HG02885 (cell line): ENCODE measurements around the gene HIC1.

ENCODE experiments used
- ATAC-seq: cut with Tn5 transposase; IDR thresholded peaks from one replicate; pipeline ENCODE4 v1.9.1; 2021; ENCODE audit warnings: mild to moderate bottlenecking; ENCODE audit not compliant: unreplicated experiment, poor library complexity

The HIC1 gene

DNA sequence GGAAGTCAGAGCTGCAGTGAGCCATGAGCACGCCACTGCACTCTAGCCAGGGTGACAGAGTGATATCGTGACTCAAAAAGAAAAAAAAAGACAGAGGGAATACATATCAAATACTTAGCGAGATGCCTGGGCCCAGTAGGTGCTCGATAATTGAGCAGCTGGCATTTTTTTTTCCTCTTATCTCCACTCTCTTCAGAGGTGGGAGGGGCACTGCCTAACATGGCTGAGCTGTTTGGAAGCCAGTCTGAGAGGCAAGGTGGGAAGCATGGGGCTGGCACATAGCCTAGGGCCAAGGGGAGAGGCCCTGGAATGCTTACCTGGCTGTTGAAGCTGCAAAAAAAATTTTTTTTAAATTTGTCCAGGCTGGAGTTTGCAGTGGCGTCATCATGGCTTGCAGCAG lies 38.4 kb downstream of the HIC1 start:
- no peak for ATAC-seq

DNA sequence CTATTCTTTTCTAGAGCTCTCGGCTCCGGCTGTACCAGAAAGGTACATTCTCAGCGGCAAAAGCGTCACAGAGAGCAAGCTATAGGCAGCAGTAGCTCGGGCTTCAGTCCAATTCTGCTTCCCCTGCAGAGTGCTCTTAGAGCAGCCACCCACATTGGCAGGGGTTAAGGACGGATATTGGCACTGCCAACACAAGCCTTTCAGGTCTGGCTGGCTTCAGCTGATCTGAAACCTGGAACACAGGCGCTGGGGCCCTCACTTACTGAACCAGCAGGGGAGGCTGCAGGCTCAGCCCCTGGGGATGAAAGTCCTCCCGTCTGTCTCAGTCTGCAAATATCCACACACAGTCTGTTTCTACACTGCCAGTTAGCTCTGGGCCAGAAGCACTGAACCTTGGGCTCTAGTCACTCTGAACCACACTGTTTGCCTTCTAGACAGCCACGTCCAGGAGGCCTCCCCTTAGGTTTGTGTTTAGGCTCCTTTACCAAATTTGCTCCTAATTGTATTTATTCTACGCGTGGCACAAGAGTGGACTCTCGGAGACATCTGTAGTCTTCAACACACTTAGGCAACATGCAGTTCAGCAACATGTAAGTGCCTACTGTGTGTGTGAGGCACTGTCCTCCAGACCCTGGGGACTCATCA lies 40.1 kb downstream of the HIC1 start:
- ATAC-seq, result no peak

DNA sequence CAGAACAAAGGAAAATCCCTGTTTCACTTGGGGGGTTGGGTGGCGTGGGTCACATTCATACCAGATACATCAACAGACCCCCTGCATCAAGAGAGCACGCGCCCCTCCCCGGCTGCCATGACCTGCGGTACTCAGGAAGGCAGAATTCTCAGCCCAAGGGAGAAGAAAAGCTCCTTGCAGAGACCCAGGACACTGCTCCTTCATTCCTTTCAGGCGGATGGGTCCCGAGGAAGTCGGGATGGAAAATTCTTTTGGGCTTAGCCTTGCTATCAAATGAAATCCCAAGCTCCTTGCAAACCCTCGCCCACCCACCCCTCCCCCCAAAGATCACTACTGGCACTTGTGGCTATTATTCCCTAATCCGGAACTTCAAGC lies 40.6 kb downstream of the HIC1 start:
- ATAC-seq, result no peak

DNA sequence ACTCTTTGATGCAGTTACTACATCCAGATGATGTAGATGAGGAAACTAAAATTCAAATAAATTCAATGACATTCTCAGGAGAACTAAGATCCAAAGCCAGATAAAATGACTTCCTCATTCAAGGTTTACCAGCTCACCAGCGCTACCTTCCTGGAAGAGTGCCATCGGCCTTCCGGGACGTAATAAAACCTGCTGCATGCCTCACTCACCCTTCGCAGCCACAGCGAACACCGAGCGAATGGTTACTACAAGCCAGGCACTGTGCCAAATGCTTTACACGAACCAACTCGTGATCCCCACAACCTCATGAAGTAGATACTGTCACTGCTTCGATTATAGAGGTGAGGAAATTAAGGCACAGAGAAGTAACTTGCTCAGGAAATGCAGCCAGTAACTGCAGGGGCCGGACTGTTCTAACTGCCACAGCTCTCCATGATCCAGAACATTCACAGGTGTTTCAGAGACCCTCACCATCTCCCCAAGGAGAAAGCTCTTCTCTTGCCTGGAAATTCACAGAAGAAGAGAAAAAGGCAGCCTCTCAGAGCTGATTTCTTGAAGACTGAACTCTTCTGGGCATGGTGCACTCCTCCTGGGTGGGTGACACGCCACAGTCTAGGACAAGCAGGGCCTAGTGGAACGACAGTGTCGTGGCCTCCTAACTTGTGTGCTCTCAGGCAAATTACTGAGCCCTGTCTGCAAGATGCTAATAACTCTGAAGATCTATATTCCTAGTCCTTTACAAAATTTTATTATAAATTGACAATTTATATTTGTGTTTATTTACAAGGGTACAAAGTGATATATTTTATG lies 46.8 kb downstream of the HIC1 start:
- no peak for ATAC-seq

DNA sequence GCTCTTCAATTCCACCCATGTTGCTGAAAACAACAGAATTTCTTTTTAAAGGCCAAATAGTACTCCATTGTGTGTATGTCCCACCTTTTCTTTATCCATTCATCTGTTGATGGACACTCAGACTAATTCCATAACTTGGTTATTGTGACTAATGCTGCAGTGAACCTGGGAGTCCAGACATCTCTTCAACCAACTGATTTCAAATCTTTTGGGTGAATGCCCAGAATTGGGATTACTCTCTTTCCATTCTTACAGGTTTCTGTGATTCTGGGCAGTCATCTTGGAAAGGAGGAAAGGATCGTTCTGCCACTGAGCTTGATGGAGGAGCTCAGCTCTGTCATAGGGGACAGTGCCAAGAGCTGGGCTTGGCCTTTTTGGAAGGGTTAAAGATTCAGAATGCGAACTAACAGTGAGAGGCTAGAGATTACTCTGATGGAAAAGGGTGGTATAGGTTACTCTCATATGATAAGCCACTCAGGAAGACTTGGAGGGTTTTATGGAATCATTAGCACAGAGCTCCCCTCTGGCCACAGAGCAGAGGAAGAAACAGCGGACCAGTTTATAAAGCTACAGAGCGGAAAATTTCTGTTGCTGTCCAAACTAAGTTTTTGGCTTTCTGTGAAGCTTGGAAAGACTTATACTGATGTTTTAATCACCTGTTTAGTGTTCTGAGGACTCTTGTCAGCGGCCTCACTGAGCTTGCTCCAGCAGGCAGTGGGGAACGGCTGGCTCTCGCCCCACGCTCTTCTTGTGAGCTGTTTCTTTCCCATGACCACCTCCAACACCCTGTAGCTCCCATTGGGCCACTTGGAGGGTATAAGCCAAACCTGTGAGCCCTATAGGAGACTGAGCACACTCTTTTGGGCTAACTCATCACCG lies 48.3 kb downstream of the HIC1 start:
- no peak for ATAC-seq

DNA sequence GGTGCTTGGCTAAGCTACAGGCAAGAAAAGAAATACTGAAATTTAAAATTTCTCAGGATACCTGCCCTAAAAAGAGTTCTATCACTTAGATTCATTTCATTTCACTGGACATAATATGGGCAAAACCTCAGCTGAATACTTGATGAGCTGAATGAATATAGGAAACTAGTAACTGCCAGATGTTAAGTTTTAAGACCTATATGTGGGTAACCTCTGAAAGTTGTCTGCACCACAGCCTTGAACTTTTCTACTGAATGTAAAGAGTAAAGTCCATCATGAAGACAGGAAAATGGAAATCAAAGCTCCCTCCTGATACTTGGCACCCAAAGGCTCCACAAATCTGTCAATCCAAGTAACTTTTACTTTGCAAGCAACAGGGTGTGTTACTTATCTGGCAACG lies 50.8 kb downstream of the HIC1 start:
- no peak for ATAC-seq

DNA sequence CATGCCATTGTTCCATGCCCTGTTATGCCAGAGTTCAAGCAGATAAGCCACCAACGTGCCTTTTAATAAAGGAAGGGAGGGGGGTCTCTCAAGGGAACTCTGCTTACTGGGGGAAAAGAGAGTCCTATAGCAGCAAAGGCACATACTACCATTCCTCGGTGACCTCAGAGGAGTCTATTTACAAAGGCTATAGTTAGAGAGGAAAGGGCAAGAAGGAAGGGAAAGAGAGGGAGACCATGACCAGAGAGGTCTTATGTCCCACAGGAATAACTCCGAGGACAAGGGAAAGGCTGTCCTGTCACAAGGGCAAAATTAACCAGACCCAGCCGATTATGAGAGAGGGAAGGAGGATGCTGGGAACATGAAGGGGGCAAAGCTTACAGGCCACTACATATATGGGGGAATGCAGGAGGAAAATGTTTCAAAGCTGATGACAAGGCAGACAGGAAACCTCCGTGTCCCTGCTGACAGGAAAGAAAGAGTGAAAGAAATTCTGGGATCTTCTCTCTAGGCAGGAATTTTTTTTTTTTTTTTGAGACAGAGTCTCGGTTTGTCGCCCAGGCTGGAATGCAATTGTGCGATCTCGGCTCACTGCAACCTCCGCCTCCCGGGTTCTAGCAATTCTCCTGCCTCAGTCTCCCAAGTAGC lies 51.5 kb downstream of the HIC1 start:
- ATAC-seq, result no peak

DNA sequence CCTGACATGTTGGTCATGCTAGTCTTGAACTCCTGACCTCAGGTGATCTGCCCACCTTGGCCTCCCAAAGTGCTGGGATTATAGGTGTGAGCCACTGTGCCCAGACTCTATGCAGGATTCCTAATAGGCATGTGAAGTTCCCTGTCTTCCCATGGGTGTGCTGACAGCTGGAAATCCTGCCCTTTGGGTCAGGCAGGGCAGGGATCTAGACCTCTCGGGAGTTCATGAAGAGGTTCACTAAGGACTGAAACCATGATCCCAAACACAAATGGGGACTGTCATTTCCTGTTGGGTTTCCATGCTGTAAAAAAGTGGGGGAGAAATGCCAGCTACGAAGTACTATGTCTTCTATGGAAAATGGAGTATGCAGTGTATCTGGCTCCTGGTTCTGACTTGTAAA lies 52.1 kb downstream of the HIC1 start:
- ATAC-seq, result no peak

DNA sequence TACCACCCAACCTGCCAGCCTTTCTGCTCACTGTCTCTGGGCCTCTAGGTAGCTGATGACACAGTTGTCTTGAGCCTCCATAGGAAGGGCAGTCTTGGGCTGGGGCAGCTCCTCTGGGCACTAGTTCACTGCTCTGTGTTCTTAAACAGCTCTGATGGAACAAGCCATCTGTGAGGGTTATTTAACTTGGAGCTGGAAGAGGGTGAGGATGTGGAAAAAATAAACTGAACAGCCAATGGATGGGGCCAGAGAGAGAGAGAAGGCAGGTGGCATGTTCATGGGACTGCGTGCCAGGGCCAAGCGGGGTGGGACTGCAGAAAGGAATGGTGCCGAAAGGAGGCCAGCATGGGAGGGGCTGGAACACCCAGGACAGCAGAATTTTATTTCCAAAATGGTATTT lies 52.6 kb downstream of the HIC1 start:
- no peak for ATAC-seq

DNA sequence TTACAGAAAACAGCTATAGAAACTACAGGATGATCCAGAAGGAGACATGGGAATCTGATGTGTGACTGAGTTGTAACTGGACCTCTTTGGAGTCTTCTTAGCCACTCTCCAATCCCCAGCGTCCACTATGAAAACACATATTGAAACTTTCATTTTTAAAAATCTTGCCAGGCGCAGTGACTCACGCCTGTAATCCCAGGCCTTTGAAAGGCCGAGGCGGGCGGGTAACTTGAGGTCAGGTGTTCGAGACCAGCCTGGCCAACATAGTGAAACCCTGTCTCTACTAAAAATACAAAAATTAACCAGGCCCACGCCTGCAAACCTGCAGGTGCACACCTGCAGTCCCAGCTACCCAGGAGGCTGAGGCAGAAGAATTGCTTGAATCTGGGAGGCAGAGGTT lies 53.3 kb downstream of the HIC1 start:
- no peak for ATAC-seq

DNA sequence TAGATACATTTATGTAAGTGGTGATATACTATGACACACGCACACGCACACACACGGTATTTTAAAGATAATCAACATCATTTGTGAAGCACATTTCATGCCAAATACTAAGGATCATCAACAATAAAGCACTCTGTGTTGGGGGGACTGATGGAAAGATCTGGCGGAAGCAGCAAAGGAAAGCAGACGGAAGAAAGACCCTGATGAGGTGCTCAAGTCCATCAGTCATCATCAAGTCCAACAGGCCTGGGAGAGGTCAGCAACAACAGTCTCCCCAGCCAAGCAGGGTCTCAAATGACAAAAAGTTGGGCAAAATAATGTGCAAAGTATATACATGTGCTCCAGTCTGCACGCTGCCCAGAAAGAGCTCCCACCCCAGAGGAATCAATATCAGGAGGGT lies 55.5 kb downstream of the HIC1 start:
- no peak for ATAC-seq

DNA sequence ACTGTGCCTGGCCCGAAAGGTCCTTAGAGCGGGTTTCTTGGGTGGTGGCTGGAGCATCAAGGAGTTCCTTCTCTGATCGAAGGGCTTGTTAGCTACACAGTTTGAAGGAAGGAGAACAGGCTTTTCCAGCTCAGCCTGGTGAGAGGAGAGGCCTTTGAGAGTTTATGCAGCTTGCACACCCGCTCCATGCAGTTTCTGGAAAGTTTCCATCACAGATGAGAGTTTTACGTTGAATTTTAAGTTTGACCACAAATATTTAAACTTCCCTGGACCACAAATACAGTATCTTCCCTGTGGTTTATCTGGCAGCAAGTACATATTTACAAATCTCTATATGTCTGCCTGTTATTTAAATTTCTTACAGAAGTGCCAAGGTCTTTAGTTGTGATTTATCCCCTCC lies 56.8 kb downstream of the HIC1 start:
- ATAC-seq, result no peak
